ENCODE measurements around the gene OR13C9. TPM values are rescaled to one million over a fixed set of nuclear protein-coding genes. Genes with fewer than 3 reads are reported as not detected.

OR13C9 gene
- not detected in 2 replicates for total RNA-seq

DNA sequence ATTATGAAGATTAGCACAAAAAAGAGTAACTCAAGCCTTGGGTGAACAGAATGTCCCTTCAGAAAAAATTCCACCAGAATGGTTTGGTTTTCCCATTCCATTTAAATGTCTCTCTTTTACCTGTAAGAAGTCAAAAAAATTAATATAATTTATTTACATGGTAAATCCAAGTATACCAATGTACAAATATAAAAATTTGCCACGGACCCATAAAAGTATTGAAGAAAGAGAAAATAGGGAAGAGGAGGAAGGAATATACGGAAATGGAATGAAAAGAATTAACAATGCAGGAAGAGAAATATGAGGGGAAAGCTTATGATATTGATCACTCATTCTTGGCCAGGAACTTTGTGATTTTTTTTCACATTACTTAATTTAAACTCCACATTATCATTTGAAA, at the start of gene OR13C9:
OR13C9 (minus strand) TSS at position 101 of the 400 bp plus-strand sequence; CDS start at position 101, 0 bp downstream.

GRCh38 chr9:104605527-104605926, 12.5 kb downstream of the OR13C9 start, which contains the start of gene OR13C2:
Gene OR13C2, minus strand, starts transcription at chr9:104605627. Its CDS starts 0 bp downstream, at chr9:104605627.

DNA sequence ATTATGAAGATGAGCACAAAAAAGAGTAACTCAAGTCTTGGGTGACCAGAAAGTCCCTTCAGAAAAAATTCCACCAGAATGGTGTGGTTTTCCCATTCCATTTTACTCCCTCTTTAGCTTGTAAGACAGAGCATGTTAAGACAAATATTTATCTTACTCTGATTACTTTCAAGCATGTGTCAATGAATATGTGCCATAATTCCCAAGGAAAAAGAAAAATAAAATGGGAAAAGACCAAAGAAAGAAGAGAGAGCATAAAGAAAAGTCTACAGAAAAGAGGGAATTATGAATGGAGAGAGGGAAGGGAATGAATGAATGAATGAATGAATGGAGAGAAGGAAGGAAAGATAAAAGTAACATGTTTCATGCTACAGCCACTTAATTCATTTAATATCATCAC, 18.7 kb downstream of the OR13C9 start, which contains the start of gene OR13C5:
OR13C5 (minus strand) TSS at position 101 of the 400 bp plus-strand sequence; CDS start at position 101, 0 bp downstream.

DNA sequence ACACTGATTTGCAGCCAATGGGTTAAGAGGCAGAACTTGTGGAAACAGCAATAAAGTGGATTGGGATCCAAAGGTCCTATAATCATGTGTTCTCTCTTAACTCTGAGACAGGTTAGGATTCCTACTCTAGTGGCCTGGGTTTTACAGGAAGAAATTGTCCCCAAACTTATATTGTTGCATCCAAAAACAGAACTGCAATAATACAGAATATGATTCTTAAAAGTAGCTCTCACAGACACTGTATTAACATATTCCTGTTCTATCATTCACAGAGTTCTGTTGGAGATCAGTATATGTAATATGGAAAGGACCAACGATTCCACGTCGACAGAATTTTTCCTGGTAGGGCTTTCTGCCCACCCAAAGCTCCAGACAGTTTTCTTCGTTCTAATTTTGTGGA, 49.1 kb downstream of the OR13C9 start, which contains the start of gene OR13C8:
OR13C8 (plus strand) TSS at position 301 of the 400 bp plus-strand sequence; CDS start at position 301, 0 bp downstream.

Other genes starting within 250 kb of the OR13C9 start
- not detected in 2 replicates for gene OR13F1, start 113.9 kb downstream of the OR13C9 start, total RNA-seq
- not detected in 2 replicates for gene OR13C4, start 91.0 kb downstream of the OR13C9 start, total RNA-seq
- not detected in 2 replicates for gene OR13C3, start 81.3 kb downstream of the OR13C9 start, total RNA-seq
- gene OR13C8, start 49.0 kb downstream of the OR13C9 start, total RNA-seq: not detected in 2 replicates
- gene OR13C5, start 18.8 kb downstream of the OR13C9 start, total RNA-seq: not detected in 2 replicates
- gene OR13C2, start 12.6 kb downstream of the OR13C9 start, total RNA-seq: not detected in 2 replicates
- gene OR13D1, start 76.3 kb upstream of the OR13C9 start, total RNA-seq: not detected in 2 replicates
- gene NIPSNAP3A, start 129.5 kb upstream of the OR13C9 start, total RNA-seq: 18.2 and 19.1 TPM in 2 replicates
- gene NIPSNAP3B, start 145.9 kb upstream of the OR13C9 start, total RNA-seq: 0.39 and 0.73 TPM in 2 replicates

All from subcutaneous preadipocyte (primary cell).